Activated CD4-positive, alpha-beta memory T cell treated with anti-CD3 and anti-CD28 coated beads for 36 hours (primary cell): Measurements from ENCODE around the gene MEIKIN. TPM values are rescaled to one million over a fixed set of nuclear protein-coding genes. Genes with fewer than 3 reads are reported as not detected.

Experiments
- CTCF ChIA-PET: fragments of 350-600 bp; sonication (Branson Sonifier 250); formaldehyde crosslinking; loops from one replicate; lab custom pipeline; 2021; ENCODE audit warnings: antibody characterized with exemption, inconsistent platforms; lab: Charles Lee
- POLR2A ChIA-PET: fragments of 350-600 bp; sonication (Branson Sonifier 250); formaldehyde crosslinking; loops from one replicate; lab custom pipeline; 2021; ENCODE audit warnings: antibody characterized with exemption; lab: Charles Lee
- DNase-seq: peaks from one replicate; pipeline ENCODE4 v3.0.0-alpha.2; 2020
- H3K27ac Mint-ChIP-seq: one replicate; pipeline ENCODE4 v1.8.0; 2021; ENCODE audit warnings: mixed read lengths
- H3K27me3 Mint-ChIP-seq: one replicate; pipeline ENCODE4 v1.8.0; 2021; ENCODE audit warnings: mixed read lengths
- H3K36me3 Mint-ChIP-seq: one replicate; pipeline ENCODE4 v1.8.0; 2021; ENCODE audit warnings: mixed read lengths
- H3K4me1 Mint-ChIP-seq: one replicate; pipeline ENCODE4 v1.8.0; 2021; ENCODE audit warnings: low read depth, mixed read lengths
- H3K4me3 Mint-ChIP-seq: one replicate; pipeline ENCODE4 v1.8.0; 2021; ENCODE audit warnings: mild to moderate bottlenecking, mixed read lengths
- H3K9me3 Mint-ChIP-seq: one replicate; pipeline ENCODE4 v1.8.0; 2021; ENCODE audit warnings: mixed read lengths
- intact Hi-C: fragments of 100-400 bp; cut with micrococcal nuclease; formaldehyde crosslinking; loops from one replicate; pipeline ENCODE4 v1.15.1; 2023
- total RNA-seq, 2 experiments: library from RNA; stranded (reverse); gene quantifications; one replicate each; pipeline ENCODE4 v1.2.3, GENCODE V29; 2021

MEIKIN gene
- total RNA-seq, result 1 to 10 TPM in 1 of 2 experiments, under 1 TPM in 1; 0.93 to 2.1 TPM

GRCh38 chr5:131945551-131946168, at the start of gene MEIKIN:
TSS of gene MEIKIN (minus strand) at chr5:131945663. CDS start at chr5:131945505, 158 bp downstream.
- H3K4me1 Mint-ChIP-seq, result no peaks in the 10 kb centered on the region
- H3K27me3 Mint-ChIP-seq, result no peaks in the 10 kb centered on the region
- POLR2A ChIA-PET, result no interaction called here
- H3K4me3 Mint-ChIP-seq, result no peak within 1 kb of the TSS
- no peak for DNase-seq
- intact Hi-C loops, result no loop called here
- H3K27ac Mint-ChIP-seq, result no peak within 1 kb of the TSS
- H3K36me3 Mint-ChIP-seq, result peaks cover 2% of the 10 kb centered on the region
- H3K9me3 Mint-ChIP-seq, result no peaks in the 10 kb centered on the region
- CTCF ChIA-PET, result no interaction called here

- Mint-ChIP-seq H3K27ac (no peak overlapping the region), H3K4me1 (peaks cover 25% of the 10 kb centered on the region), H3K27me3 (no peaks in the 10 kb centered on the region), H3K4me3 (no peak overlapping the region), H3K36me3 (no peaks in the 10 kb centered on the region), H3K9me3 (no peaks in the 10 kb centered on the region)
- ChIA-PET POLR2A (no interaction called here), CTCF (no interaction called here)
- intact Hi-C loops, result no loop called here
- DNase-seq, result no peak
Observed at GRCh38 chr5:131994533-131995226, 49.2 kb upstream of the MEIKIN start.

DNA sequence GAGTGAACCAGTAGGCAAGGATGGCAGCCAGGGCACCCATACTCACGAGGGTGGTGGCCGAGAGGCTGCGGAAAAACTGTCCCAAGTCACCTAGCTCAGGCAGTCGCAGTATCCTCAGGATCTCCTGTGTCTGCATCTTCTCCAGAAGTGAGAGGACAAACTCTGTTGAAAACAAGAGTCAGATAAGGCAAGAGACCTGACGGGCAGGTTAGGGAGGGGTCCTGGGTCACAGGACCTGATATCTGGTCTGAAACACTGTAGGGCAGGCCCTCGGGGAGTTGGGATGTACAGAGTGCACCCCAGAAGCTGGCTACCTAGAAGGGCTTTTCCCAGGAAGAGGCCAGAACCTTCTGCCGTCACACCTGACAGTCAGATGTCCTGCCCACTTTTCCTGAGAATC, 48.6 kb upstream of the MEIKIN start:
- Mint-ChIP-seq H3K4me1 (peaks cover 20% of the 10 kb centered on the region), H3K36me3 (no peaks in the 10 kb centered on the region), H3K27ac (no peak overlapping the region), H3K27me3 (no peaks in the 10 kb centered on the region), H3K9me3 (no peaks in the 10 kb centered on the region), H3K4me3 (no peak overlapping the region)
- ChIA-PET CTCF (interaction anchor here (0.8 kb wide), 1 partner anchor 69 kb away, joined by 3 read pairs; no protein-coding TSS in a partner anchor), POLR2A (no interaction called here)
- intact Hi-C loops, result no loop called here
- DNase-seq, result no peak

- ChIA-PET POLR2A (no interaction called here), CTCF (interaction anchor here (0.8 kb wide), 1 partner anchor 69 kb away, joined by 3 read pairs; no protein-coding TSS in a partner anchor)
- Mint-ChIP-seq H3K36me3 (no peaks in the 10 kb centered on the region), H3K27ac (no peak overlapping the region), H3K4me3 (no peak overlapping the region), H3K27me3 (no peaks in the 10 kb centered on the region), H3K4me1 (peaks cover 16% of the 10 kb centered on the region), H3K9me3 (no peaks in the 10 kb centered on the region)
- intact Hi-C loops, result no loop called here
- no peak for DNase-seq
Observed at GRCh38 chr5:131993676-131994075, 48.2 kb upstream of the MEIKIN start.

DNA sequence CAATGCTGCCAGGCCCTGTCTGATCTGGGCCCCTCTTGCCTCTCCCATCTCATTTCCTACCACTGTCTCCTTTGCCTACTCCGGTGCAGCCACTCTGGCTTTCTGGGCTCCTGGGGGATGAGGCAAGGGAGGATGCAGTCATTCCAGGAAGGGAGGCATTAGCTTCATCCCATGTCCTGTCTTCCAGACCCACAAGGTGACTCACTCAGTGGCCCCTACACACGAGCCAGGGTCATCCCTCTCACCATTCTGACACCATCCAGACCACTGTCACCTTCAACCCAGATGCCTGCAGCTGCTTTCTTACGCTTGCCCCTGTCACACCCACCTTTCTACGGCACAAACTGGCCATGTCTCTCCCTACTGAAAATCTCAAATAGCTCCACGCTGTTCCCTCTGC, 46.9 kb upstream of the MEIKIN start:
- no peak overlapping the region for H3K4me3 Mint-ChIP-seq
- intact Hi-C loops, result no loop called here
- H3K27me3 Mint-ChIP-seq, result no peaks in the 10 kb centered on the region
- H3K9me3 Mint-ChIP-seq, result no peaks in the 10 kb centered on the region
- no peak overlapping the region for H3K27ac Mint-ChIP-seq
- no peak for DNase-seq
- H3K4me1 Mint-ChIP-seq, result peaks cover 12% of the 10 kb centered on the region
- CTCF ChIA-PET, result interaction anchor here (1.9 kb wide), 1 partner anchor 15 kb away, joined by 6 read pairs; no protein-coding TSS in a partner anchor
- POLR2A ChIA-PET, result no interaction called here
- H3K36me3 Mint-ChIP-seq, result no peaks in the 10 kb centered on the region

- no peak overlapping the region for H3K4me3 Mint-ChIP-seq
- H3K9me3 Mint-ChIP-seq, result no peaks in the 10 kb centered on the region
- DNase-seq, result no peak
- no peaks in the 10 kb centered on the region for H3K27me3 Mint-ChIP-seq
- POLR2A ChIA-PET, result no interaction called here
- H3K27ac Mint-ChIP-seq, result no peak overlapping the region
- no peaks in the 10 kb centered on the region for H3K36me3 Mint-ChIP-seq
- H3K4me1 Mint-ChIP-seq, result peaks cover 6% of the 10 kb centered on the region
- intact Hi-C loops, result no loop called here
- CTCF ChIA-PET, result interaction anchor here (1.3 to 1.9 kb wide), 3 partner anchors 16 to 402 kb away, joined by 3 to 6 read pairs (median 3); no protein-coding TSS in a partner anchor
Observed at GRCh38 chr5:131991593-131992324, 46.3 kb upstream of the MEIKIN start.

GRCh38 chr5:131990716-131991115, 45.3 kb upstream of the MEIKIN start:
- H3K9me3 Mint-ChIP-seq, result no peaks in the 10 kb centered on the region
- no peak for DNase-seq
- H3K27me3 Mint-ChIP-seq, result no peaks in the 10 kb centered on the region
- intact Hi-C loops, result no loop called here
- no peak overlapping the region for H3K4me3 Mint-ChIP-seq
- POLR2A ChIA-PET, result no interaction called here
- no peaks in the 10 kb centered on the region for H3K4me1 Mint-ChIP-seq
- CTCF ChIA-PET, result interaction anchor here (1.3 kb wide), 2 partner anchors 72 to 401 kb away, joined by 3 read pairs; no protein-coding TSS in a partner anchor
- H3K36me3 Mint-ChIP-seq, result no peaks in the 10 kb centered on the region
- no peak overlapping the region for H3K27ac Mint-ChIP-seq

GRCh38 chr5:131988601-131989000, 43.1 kb upstream of the MEIKIN start:
- Mint-ChIP-seq H3K27me3 (no peaks in the 10 kb centered on the region), H3K4me1 (no peaks in the 10 kb centered on the region), H3K9me3 (no peaks in the 10 kb centered on the region), H3K4me3 (no peak overlapping the region), H3K27ac (no peak overlapping the region), H3K36me3 (no peaks in the 10 kb centered on the region)
- CTCF ChIA-PET, result interaction anchor here (1.4 kb wide), 1 partner anchor 12 kb away, joined by 3 read pairs; no protein-coding TSS in a partner anchor
- intact Hi-C loops, result no loop called here
- no peak for DNase-seq
- POLR2A ChIA-PET, result interaction anchor here (0.6 kb wide), 1 partner anchor 15 kb away, joined by 3 read pairs; no protein-coding TSS in a partner anchor

DNA sequence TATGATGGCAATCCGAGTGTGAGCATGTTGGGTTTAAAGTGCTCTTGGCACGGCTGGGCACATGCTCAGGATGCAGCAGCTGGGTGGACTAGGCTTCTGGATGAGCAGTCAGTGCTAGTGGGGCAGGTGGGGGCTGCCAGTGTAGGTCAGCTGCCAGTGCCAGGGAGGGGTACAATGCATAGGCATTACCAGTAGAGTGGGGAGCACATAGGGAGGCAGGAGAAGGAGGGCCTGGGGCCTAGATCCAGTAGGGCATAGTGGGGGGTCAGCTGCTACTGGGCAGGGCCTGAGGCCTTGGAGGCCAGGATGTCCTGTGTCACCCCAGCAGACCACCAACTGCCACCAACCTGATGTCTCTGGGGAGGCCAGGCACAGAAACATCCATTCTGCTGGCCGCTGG, 41.8 kb upstream of the MEIKIN start:
- no peak for DNase-seq
- ChIA-PET POLR2A (no interaction called here), CTCF (no interaction called here)
- no peak overlapping the region for H3K27ac Mint-ChIP-seq
- H3K4me1 Mint-ChIP-seq, result no peaks in the 10 kb centered on the region
- no peaks in the 10 kb centered on the region for H3K9me3 Mint-ChIP-seq
- no peak overlapping the region for H3K4me3 Mint-ChIP-seq
- no peaks in the 10 kb centered on the region for H3K36me3 Mint-ChIP-seq
- intact Hi-C loops, result no loop called here
- no peaks in the 10 kb centered on the region for H3K27me3 Mint-ChIP-seq

GRCh38 chr5:131986161-131986912, 40.9 kb upstream of the MEIKIN start:
- Mint-ChIP-seq H3K4me1 (no peaks in the 10 kb centered on the region), H3K27me3 (no peaks in the 10 kb centered on the region), H3K36me3 (no peaks in the 10 kb centered on the region), H3K27ac (no peak overlapping the region), H3K4me3 (no peak overlapping the region), H3K9me3 (no peaks in the 10 kb centered on the region)
- ChIA-PET CTCF (no interaction called here), POLR2A (no interaction called here)
- intact Hi-C loops, result no loop called here
- no peak for DNase-seq

DNA sequence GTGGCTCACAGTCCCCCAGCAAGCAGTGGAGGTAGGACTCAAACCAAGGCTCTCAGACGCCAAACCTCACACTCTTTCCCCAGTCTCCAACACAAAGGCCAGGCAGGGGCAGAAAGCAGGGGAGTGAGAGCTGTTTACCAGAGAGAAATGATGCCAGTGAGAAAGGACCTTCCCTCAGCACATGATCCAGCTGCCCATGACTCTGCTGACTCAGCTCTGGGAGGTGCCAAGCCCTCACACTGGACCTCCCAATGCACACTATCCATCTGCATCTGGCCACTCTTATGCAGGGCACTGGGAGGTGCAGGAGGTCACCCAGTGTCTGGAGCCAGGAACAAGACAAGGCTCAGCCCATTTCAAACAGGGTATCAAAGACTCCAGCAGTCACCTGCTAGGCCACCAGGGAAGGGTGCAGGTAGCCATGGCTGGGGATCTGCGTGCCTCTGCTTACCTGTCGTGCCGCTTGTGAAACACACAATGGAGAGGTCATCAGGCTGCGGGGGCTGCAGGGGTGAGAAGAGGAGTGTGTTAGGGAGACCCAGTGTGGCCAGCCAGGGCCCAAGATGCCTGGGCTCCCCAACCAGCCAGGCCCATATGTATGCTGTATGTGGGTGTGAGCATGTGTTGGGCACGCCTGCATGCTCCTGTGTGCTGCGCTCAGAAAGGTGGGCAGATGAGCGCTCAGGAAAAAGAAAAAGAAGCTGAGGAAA, 39.6 kb upstream of the MEIKIN start:
- intact Hi-C loops, result no loop called here
- Mint-ChIP-seq H3K27ac (no peak overlapping the region), H3K36me3 (no peaks in the 10 kb centered on the region), H3K27me3 (no peaks in the 10 kb centered on the region), H3K4me1 (no peaks in the 10 kb centered on the region), H3K4me3 (no peak overlapping the region), H3K9me3 (no peaks in the 10 kb centered on the region)
- ChIA-PET POLR2A (no interaction called here), CTCF (no interaction called here)
- DNase-seq, result no peak
